Astrocyte of the cerebellum (primary cell): ENCODE results near the gene DMAC1.

Experiments used
- DNase-seq: peaks from one replicate; pipeline ENCODE4 v3.0.0-alpha.2; 2011; ENCODE audit warnings: low read depth
- H3K4me3 ChIP-seq: 2 replicates; pipeline ENCODE4 v1.5.1; 2011; ENCODE audit warnings: mild to moderate bottlenecking, low read depth, low read length, moderate library complexity
- CTCF ChIP-seq: IDR thresholded peaks from 2 replicates; pipeline ENCODE4 v1.5.1; 2012; ENCODE audit warnings: low read length, low read depth, moderate library complexity, mild to moderate bottlenecking; ENCODE audit errors: missing control alignments
- in situ Hi-C: cut with HindIII; loops from 2 replicates; pipeline ENCODE4 v1.10.0; 2017; ENCODE audit warnings: low sequenced_read_pairs

The DMAC1 gene

DNA sequence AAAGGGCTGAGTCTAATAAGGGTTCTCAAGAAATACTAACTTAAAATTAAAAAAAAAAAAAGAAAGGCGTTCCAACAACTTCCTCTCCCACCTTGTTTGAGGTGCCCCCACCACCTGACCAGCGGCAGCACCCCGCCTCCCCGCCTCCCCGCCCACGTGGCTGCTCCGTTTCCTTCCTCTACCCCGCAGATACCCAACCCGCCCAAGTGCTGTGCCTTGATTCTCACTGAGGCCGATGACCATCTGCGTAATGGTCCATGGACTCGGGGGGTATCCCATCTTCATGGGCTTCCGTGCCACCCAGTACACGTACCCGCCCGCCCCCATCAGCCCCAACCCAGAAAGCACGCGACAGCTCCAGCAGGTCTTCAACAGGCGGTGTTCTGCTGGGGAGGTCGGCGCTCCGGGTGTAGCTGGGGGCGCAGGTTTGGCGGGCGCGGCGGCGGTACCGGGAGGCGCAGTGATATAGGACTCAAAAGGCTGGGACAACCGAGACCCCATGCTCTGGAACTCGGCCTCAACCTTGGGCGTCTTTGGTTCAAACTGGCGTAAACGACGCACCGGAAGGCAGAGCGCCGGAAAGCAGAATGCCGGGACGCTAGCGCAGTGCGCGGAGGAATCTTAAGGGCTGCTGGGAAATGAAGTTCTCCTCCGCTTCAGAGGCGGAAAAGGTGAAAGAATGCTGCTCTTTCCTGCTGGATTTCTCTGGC, at the start of gene DMAC1:
TSS of gene DMAC1 (minus strand) at position 545 of the 710 bp plus-strand sequence. CDS start at position 501, 44 bp downstream.
- peak; percentile 59 for DNase-seq
- no peak for TF ChIP-seq CTCF
- in situ Hi-C loops, result no loop called here
- H3K4me3 ChIP-seq, result peak within 1 kb of the TSS; percentile 84

DNA sequence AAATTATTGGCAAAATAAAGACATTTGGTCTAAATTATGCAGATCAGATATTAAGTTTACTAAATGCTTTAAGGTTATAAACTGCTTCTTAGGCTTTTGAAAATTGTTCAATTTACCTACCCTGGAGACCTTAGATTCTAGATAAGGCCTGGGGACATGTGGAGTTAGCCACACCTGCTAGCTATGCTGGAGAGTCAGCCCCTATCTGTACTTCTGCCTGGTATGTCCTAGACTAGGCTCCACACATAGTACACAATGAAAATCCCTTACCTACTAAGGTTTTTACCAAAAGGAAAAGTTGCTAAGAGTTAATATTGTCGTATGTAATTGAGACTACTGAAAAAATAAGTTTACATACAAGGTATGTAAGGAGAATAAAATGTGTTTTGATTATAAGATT, 49.8 kb upstream of the DMAC1 start:
- DNase-seq, result no peak
- no peak overlapping the region for H3K4me3 ChIP-seq
- in situ Hi-C loops, result no loop called here
- TF ChIP-seq CTCF, result no peak

DNA sequence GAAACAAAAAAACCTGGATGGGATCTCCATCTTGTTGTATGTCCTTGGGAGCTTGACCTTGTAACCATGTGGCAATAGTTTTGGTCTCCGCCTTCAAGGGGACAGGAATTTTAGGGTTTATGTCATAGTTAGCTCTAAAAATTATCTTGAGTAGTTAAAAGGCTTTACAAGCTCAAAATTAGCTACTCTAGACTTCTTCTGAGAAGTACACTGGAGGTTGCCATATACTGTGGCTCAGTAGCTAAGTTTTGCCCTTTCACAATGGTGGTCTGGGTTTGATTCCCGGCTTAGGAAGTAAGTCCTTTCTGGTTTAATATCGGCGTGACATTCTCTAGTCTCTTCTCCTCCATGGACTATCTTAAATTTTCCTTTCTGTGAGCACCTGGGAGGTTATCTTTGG, 48.9 kb upstream of the DMAC1 start:
- no peak for TF ChIP-seq CTCF
- no peak for DNase-seq
- in situ Hi-C loops, result no loop called here
- no peak overlapping the region for H3K4me3 ChIP-seq

- in situ Hi-C loops, result no loop called here
- no peak overlapping the region for H3K4me3 ChIP-seq
- DNase-seq, result peak; percentile 19
- TF ChIP-seq CTCF, result peak; percentile 58
These were observed 44.7 kb upstream of the DMAC1 start for GRCh38 chr9:7844242-7844641.

GRCh38 chr9:7841831-7842230, 42.3 kb upstream of the DMAC1 start:
- no peak overlapping the region for H3K4me3 ChIP-seq
- in situ Hi-C loops, result no loop called here
- DNase-seq, result no peak
- TF ChIP-seq CTCF, result no peak

GRCh38 chr9:7834531-7834930, 35.0 kb upstream of the DMAC1 start:
- no peak for TF ChIP-seq CTCF
- in situ Hi-C loops, result no loop called here
- H3K4me3 ChIP-seq, result no peak overlapping the region
- DNase-seq, result no peak
